ENCODE results near the gene ZBTB46.
A peak's percentile ranks its signal among the peaks of the same experiment; 100 is the strongest.

ZBTB46 gene

DNA sequence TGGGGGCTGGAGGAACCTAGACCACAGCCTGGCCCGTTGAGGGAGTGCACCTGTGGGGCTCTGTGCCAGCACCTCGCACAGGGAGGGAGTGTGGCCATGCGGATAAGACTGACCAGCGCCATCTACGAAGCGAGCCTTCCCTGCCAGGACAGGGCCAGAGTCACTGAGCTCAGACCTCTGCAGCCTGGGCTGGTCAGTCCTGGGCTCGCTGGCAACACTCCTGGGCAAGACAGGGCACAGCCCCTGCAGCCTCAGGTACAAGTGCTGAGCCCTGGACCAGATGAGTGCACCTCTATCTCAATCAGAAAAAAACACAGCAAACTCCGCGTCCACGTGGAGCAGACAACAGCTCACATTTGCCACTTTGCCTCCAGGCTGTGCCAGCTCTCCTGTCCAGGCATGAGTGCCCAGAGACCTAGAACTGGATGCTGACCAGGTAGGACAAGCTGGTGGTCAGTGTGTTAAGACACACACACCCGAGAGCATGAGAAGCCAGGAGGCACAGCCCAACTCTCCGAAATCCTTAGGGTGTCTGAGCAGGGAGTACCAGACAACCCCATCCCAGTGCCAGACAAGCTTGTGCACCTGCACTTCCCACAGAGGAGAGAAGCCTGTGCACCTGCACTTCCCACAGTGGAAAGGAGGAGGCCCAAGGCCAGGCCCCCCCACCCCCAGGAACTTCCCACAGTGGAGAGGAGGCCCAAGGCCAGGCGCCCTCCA, 128.2 kb downstream of the ZBTB46 start:
- no peaks in the 10 kb centered on the region for H3K9me3 Mint-ChIP-seq
- H3K4me3 Mint-ChIP-seq: no peak overlapping the region
- peaks cover 25% of the 10 kb centered on the region for H3K4me1 Mint-ChIP-seq
- peaks cover 8% of the 10 kb centered on the region for H3K36me3 Mint-ChIP-seq
- no peaks in the 10 kb centered on the region for H3K27me3 Mint-ChIP-seq
- H3K27ac Mint-ChIP-seq: no peak overlapping the region

DNA sequence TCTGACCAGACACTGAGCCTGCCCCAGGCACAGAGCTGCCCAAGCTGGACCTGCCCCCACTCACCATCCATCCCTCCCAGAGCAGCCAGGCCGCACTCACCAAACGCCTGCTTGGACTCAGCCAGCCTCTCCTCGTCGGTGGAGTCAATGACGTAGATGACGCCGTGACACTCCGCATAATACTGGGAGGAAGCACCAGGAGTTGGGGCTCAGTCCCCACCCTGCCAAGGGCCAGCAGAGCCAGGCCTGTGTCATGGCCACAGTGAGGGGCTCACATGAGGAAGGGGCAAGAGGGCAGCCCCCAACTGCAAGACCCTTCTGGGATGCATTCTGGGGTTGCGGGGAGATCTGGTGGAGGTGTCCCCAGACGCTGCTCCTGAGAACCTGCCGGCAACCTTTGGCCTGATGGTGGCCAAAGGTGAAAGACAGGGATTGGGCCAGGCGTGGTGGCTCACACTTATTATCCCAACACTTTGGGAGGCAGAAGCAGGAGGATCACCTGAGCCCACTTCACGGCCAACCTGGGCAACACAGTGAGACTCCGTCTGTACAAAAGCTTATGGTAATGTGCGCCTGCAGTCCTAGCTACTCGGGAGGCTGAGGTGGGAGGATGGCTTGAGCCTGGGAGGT, 128.9 kb downstream of the ZBTB46 start:
- H3K4me1 Mint-ChIP-seq: peaks cover 25% of the 10 kb centered on the region
- no peak overlapping the region for H3K4me3 Mint-ChIP-seq
- no peaks in the 10 kb centered on the region for H3K9me3 Mint-ChIP-seq

DNA sequence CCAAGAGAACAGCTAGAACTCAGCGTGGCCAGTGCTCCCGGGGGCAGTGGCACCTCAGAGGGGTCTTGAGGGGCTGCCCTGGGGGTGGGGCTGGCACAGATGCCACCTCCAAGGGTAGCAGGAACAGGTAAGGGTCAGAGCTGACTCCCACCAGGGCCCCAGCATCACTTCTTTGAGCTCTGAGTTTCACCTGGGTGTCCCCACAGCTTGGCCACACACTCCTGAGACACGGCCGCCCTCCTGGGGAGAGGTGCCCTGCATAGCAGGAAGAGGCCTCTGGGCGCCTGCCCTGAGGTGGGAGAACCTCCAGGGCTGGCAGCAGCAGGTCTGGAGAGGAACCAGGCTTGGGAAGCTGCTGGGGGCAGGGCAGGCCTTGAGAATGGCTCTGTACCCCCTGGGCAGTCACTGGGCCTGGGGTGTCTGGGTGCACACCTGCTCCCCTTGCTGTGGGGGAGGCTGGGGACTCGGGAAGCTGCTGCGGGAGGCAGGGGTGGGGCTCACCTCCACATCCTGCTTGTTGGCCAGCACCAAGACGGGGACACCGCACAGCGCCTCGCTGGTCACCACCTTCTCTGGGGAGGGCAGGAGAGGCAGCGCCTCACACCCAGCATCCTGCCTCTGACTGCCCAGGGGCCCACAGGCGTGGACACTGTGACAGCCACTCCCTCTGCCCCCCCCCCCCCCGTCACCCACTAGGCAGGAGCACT, 129.6 kb downstream of the ZBTB46 start:
- Mint-ChIP-seq H3K27ac (no peak overlapping the region), H3K27me3 (no peaks in the 10 kb centered on the region), H3K4me3 (no peak overlapping the region), H3K9me3 (no peaks in the 10 kb centered on the region), H3K4me1 (peaks cover 20% of the 10 kb centered on the region), H3K36me3 (peaks cover 5% of the 10 kb centered on the region)

More for the DNA sequence above, 128.9 kb downstream of the ZBTB46 start:
- Mint-ChIP-seq H3K36me3 (peaks cover 8% of the 10 kb centered on the region), H3K27me3 (no peaks in the 10 kb centered on the region), H3K27ac (no peak overlapping the region)

DNA sequence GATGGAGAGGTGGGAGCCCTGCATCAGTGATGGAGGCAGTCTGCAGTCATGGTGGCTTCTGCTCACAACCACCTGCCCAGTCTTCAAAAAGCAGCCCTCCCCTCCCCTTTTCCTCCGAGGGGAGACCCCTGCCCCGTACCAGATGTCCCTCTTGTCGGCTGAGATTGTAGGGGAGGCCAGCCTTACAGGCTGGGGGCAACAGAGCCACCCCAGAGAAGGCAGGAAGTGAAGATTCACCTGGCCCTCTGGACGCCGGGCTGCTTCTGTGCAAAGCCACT, 130.1 kb downstream of the ZBTB46 start:
- H3K27me3 Mint-ChIP-seq: no peaks in the 10 kb centered on the region
- no peak overlapping the region for H3K27ac Mint-ChIP-seq
- peaks cover 4% of the 10 kb centered on the region for H3K36me3 Mint-ChIP-seq
- H3K4me3 Mint-ChIP-seq: no peak overlapping the region
- peaks cover 18% of the 10 kb centered on the region for H3K4me1 Mint-ChIP-seq
- H3K9me3 Mint-ChIP-seq: no peaks in the 10 kb centered on the region

DNA sequence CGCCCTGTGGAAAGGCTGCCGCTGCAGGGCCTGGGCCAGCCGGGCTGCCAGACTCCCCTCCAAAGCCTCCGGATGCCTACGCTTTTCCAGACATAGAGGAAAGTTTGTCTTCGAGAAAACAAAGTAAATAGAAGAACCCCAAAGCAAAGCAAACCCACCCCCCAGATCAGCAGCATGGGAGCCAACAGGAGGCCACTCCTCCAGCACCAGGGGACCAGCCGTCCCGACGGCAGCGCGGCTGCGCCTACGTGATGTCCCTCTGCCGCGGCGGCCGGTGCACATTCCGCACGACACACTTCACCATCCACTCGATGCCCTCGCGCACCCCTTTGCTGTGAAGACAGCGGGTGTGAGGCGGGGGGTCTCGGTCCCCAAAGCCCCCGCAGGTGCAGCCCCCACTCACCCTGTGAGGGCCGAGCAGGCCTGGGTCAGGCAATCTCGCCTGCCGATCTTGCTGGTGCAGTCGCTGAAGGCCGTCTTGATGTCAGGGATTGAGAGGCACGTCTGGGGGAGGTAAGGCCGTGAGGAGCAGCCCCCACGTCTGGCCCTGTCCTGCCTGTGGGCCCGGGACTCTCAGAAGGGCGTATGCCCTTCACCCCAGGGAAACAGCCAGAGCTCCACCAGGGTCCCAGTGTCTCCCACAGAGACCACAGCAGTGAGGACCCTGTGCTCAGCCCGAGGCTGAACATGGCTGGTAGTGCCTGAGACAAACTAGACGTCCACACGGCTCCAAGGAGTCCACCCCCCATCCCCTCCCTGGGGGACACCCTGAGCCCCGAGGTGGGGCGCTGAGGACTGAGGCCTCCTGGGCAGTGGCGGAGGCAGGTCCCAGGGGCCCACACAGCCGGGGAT, 130.6 kb downstream of the ZBTB46 start:
- Mint-ChIP-seq H3K27me3 (no peaks in the 10 kb centered on the region), H3K4me1 (peaks cover 18% of the 10 kb centered on the region), H3K27ac (peak overlapping the region; percentile 62)

DNA sequence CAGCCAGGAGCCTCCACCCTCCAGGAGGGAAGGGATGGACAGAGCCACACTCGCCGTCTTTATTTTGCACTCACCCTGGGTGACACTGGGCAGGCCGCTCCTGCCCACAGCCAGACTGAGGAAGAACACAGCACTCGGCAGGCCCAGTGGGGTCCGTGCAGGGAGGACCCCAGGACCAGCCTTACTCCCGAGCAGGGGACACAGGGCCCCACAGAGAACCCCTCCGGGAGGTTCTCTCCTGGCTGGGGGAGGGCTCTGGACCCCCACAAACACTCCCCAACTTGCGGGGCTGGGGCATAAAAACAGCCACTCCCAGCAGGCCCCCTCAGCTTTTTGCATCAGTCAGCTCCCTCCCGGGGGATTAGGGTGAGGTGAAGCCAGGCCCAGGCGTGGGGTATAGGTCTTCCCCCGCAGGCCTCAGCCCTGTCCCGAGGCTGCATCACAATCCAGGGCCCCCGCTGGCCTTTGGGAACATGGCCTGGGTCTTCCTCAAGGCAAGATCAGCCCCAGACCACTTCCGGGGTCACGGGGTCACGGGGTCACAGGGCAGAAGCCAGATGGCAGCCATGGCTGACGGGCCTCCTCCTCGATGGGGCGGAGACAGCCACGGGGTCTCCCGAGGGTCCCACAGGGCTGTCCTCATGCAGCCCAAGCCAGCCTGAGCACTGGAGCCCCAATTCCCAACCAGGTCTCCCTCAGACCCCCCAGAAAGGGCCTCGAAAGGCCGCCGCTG, 131.4 kb downstream of the ZBTB46 start:
- Mint-ChIP-seq H3K9me3 (no peaks in the 10 kb centered on the region), H3K4me3 (no peak overlapping the region), H3K27ac (peak overlapping the region; percentile 8), H3K36me3 (peaks cover 1% of the 10 kb centered on the region), H3K27me3 (no peaks in the 10 kb centered on the region), H3K4me1 (peaks cover 15% of the 10 kb centered on the region)

More for the DNA sequence above, 130.6 kb downstream of the ZBTB46 start:
- Mint-ChIP-seq H3K9me3 (no peaks in the 10 kb centered on the region), H3K4me3 (no peak overlapping the region), H3K36me3 (peaks cover 4% of the 10 kb centered on the region)

GRCh38 chr20:63698739-63699465, 132.2 kb downstream of the ZBTB46 start:
- Mint-ChIP-seq H3K9me3 (no peaks in the 10 kb centered on the region), H3K36me3 (no peaks in the 10 kb centered on the region), H3K4me3 (no peak overlapping the region), H3K27ac (peak overlapping the region; percentile 8), H3K4me1 (peaks cover 15% of the 10 kb centered on the region), H3K27me3 (no peaks in the 10 kb centered on the region)

GRCh38 chr20:63697868-63698545, 133.1 kb downstream of the ZBTB46 start:
- peaks cover 15% of the 10 kb centered on the region for H3K4me1 Mint-ChIP-seq
- H3K27ac Mint-ChIP-seq: no peak overlapping the region
- no peaks in the 10 kb centered on the region for H3K27me3 Mint-ChIP-seq
- no peaks in the 10 kb centered on the region for H3K9me3 Mint-ChIP-seq
- no peak overlapping the region for H3K4me3 Mint-ChIP-seq
- no peaks in the 10 kb centered on the region for H3K36me3 Mint-ChIP-seq

DNA sequence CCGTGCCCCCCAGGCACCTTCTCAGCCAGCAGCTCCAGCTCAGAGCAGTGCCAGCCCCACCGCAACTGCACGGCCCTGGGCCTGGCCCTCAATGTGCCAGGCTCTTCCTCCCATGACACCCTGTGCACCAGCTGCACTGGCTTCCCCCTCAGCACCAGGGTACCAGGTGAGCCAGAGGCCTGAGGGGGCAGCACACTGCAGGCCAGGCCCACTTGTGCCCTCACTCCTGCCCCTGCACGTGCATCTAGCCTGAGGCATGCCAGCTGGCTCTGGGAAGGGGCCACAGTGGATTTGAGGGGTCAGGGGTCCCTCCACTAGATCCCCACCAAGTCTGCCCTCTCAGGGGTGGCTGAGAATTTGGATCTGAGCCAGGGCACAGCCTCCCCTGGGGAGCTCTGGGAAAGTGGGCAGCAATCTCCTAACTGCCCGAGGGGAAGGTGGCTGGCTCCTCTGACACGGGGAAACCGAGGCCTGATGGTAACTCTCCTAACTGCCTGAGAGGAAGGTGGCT, 133.7 kb downstream of the ZBTB46 start:
- peaks cover 15% of the 10 kb centered on the region for H3K4me1 Mint-ChIP-seq
- peak overlapping the region; percentile 30 for H3K4me3 Mint-ChIP-seq
- H3K27ac Mint-ChIP-seq: peak overlapping the region; percentile 12
- H3K27me3 Mint-ChIP-seq: no peaks in the 10 kb centered on the region
- H3K9me3 Mint-ChIP-seq: no peaks in the 10 kb centered on the region
- H3K36me3 Mint-ChIP-seq: no peaks in the 10 kb centered on the region

- Mint-ChIP-seq H3K4me3 (peak within 1 kb of the TSS; percentile 44), H3K4me1 (peaks cover 15% of the 10 kb centered on the region), H3K36me3 (no peaks in the 10 kb centered on the region), H3K27ac (peak within 1 kb of the TSS; percentile 30), H3K9me3 (no peaks in the 10 kb centered on the region), H3K27me3 (no peaks in the 10 kb centered on the region)
Observed at GRCh38 chr20:63696628-63697356, 134.3 kb downstream of the ZBTB46 start, which contains the start of gene TNFRSF6B. Gene TNFRSF6B, plus strand, starts transcription at chr20:63696652. Its CDS starts 116 bp downstream, at chr20:63696768.

- H3K27ac Mint-ChIP-seq: peak overlapping the region; percentile 30
- peaks cover 15% of the 10 kb centered on the region for H3K4me1 Mint-ChIP-seq
- H3K4me3 Mint-ChIP-seq: peak overlapping the region; percentile 44
- no peaks in the 10 kb centered on the region for H3K36me3 Mint-ChIP-seq
- no peaks in the 10 kb centered on the region for H3K27me3 Mint-ChIP-seq
- no peaks in the 10 kb centered on the region for H3K9me3 Mint-ChIP-seq
Observed at GRCh38 chr20:63696306-63696627, 134.8 kb downstream of the ZBTB46 start.

GRCh38 chr20:63695424-63696305, 135.4 kb downstream of the ZBTB46 start:
- peaks cover 15% of the 10 kb centered on the region for H3K4me1 Mint-ChIP-seq
- H3K9me3 Mint-ChIP-seq: no peaks in the 10 kb centered on the region
- no peak overlapping the region for H3K27ac Mint-ChIP-seq
- H3K36me3 Mint-ChIP-seq: no peaks in the 10 kb centered on the region
- H3K27me3 Mint-ChIP-seq: no peaks in the 10 kb centered on the region
- no peak overlapping the region for H3K4me3 Mint-ChIP-seq

All from activated naive CD4-positive, alpha-beta T cell treated with anti-CD3 and anti-CD28 coated beads, Interleukin-2, amount 50 U/mL, for 24 hours (primary cell).